Measurements from ENCODE around the gene MAST3. TPM values are rescaled to one million over a fixed set of nuclear protein-coding genes. Genes with fewer than 3 reads are reported as not detected.
A peak's percentile ranks its signal among the peaks of the same experiment; 100 is the strongest.

Gene MAST3
- total RNA-seq, 1 donor from 2014 or later = 4.6 TPM

DNA sequence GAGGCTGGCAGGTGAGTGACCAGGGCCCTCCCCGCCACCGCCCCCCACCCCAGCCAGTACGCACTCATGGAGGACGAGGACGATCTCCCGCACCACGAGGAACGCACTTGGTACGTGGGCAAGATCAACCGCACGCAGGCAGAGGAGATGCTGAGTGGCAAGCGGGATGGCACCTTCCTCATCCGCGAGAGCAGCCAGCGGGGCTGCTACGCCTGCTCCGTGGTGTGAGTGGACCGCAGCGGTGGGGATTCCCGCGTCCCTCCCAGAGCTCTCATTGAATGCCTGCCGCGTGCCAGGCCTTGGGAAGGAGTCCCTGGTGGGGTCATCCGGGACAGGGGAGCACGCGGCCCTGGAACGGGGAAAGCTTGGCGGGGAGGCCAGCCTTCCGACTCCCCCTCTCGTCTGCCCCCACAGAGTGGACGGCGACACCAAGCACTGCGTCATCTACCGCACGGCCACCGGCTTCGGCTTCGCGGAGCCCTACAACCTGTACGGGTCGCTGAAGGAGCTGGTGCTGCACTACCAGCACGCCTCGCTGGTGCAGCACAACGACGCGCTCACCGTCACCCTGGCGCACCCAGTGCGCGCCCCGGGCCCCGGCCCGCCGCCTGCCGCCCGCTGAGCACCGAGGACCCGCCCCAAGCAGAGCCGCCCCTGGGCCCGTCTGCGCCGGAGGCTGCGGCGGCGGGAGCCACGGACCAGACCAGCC, 71.2 kb downstream of the MAST3 start:
- DNase-seq = no peak
- intact Hi-C loops (cut with micrococcal nuclease) = no loop called here
- TF ChIP-seq, protein P1, sequence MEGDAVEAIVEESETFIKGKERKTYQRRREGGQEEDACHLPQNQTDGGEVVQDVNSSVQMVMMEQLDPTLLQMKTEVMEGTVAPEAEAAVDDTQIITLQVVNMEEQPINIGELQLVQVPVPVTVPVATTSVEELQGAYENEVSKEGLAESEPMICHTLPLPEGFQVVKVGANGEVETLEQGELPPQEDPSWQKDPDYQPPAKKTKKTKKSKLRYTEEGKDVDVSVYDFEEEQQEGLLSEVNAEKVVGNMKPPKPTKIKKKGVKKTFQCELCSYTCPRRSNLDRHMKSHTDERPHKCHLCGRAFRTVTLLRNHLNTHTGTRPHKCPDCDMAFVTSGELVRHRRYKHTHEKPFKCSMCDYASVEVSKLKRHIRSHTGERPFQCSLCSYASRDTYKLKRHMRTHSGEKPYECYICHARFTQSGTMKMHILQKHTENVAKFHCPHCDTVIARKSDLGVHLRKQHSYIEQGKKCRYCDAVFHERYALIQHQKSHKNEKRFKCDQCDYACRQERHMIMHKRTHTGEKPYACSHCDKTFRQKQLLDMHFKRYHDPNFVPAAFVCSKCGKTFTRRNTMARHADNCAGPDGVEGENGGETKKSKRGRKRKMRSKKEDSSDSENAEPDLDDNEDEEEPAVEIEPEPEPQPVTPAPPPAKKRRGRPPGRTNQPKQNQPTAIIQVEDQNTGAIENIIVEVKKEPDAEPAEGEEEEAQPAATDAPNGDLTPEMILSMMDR (IDR thresholded peaks at IDR 0.05; ENCODE audit: borderline replicate concordance) = no peak
- H3K9me3 ChIP-seq (replicated peaks) = no peaks in the 10 kb centered on the region
- H3K36me3 ChIP-seq = peaks cover 57% of the 10 kb centered on the region
- no peak overlapping the region for H3K4me3 ChIP-seq
- peaks cover 32% of the 10 kb centered on the region for H3K4me1 ChIP-seq
- no peaks in the 10 kb centered on the region for H3K27me3 ChIP-seq (ENCODE audit: low read depth)
- H3K27ac ChIP-seq (replicated peaks) = peak overlapping the region; percentile 72

DNA sequence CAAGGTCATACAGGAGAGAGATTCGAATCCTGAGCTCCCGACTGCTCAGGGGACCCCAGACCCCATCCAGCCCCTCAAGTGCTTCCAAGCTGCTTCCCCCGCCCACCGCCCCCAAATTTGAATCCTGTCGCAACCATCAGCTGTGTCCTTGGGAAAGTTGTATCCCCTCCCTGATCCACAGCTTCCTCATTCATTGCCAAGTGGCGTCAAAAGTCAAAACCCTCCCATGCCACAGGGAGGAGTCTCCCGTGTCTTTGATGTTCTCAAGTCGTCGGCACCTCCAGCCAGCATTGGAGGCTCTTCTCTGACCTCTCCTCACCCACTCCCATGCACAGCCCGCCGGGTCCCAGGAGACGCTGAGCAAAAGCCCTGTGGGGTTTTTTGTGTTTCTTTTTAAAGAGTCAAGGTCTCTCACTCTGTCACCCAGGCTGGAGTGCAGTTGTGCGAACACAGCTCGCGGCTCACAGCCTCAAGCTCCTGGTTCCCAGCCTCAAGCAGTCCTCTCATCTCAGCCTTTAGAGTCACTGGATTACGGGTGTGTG, 73.2 kb downstream of the MAST3 start:
- Histone ChIP-seq H3K9me3 (replicated peaks) (no peaks in the 10 kb centered on the region), H3K4me1 (peaks cover 47% of the 10 kb centered on the region), H3K4me3 (no peak overlapping the region), H3K27me3 (ENCODE audit: low read depth) (no peaks in the 10 kb centered on the region), H3K27ac (replicated peaks) (peak overlapping the region; percentile 72), H3K36me3 (peaks cover 38% of the 10 kb centered on the region)
- TF ChIP-seq, protein P1 (IDR thresholded peaks at IDR 0.05; ENCODE audit: borderline replicate concordance) = no peak
- DNase-seq = peak; percentile 27
- intact Hi-C loops (cut with micrococcal nuclease) = no loop called here

GRCh38 chr19:18171605-18172327, 74.2 kb downstream of the MAST3 start:
- H3K4me3 ChIP-seq = no peak overlapping the region
- H3K9me3 ChIP-seq (replicated peaks) = no peaks in the 10 kb centered on the region
- no peaks in the 10 kb centered on the region for H3K27me3 ChIP-seq (ENCODE audit: low read depth)
- H3K4me1 ChIP-seq = peaks cover 47% of the 10 kb centered on the region
- H3K36me3 ChIP-seq = peaks cover 28% of the 10 kb centered on the region
- DNase-seq = no peak
- intact Hi-C loops (cut with micrococcal nuclease) = no loop called here
- H3K27ac ChIP-seq (replicated peaks) = peak overlapping the region; percentile 72
- TF ChIP-seq, protein P1 (IDR thresholded peaks at IDR 0.05; ENCODE audit: borderline replicate concordance) = no peak

DNA sequence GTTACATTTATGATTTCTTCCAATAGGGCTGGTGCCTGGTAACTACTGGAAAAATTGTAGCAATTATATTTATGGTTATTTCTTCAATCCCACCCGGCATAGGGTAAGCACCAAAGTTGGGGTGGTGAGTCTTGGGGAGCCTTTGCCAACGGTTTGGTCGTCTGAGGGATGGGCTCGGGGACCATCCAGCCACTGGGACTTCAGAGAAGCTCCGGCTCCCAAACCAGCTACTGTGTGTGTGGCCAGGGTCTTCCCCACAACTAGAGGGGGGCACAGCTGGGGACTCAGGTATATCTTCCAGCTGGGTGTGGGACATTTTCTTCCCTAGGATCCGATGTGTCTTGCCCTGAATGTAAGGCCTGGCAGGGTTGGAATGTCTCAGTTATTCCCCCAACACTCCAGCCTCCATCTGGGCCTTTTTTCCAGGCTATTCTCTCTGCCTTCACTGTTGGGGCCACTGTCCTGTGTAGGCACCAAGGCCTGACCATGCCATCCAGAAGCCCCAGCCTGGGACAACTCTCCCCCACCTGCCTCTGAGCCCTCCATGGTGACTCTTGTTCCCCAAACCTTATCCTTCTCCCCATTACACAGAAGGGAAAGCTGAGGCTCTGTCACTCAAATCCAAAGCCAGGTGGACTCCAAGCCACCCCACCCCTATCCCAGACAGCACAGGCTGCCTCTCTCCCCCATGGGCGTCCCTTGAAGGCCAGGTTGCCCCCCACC, 74.9 kb downstream of the MAST3 start:
- H3K4me1 ChIP-seq = peaks cover 47% of the 10 kb centered on the region
- DNase-seq = no peak
- H3K36me3 ChIP-seq = peaks cover 20% of the 10 kb centered on the region
- peak overlapping the region; percentile 72 for H3K27ac ChIP-seq (replicated peaks)
- no peaks in the 10 kb centered on the region for H3K27me3 ChIP-seq (ENCODE audit: low read depth)
- no peak overlapping the region for H3K4me3 ChIP-seq
- intact Hi-C loops (cut with micrococcal nuclease) = no loop called here
- H3K9me3 ChIP-seq (replicated peaks) = no peaks in the 10 kb centered on the region
- TF ChIP-seq, protein P1 (IDR thresholded peaks at IDR 0.05; ENCODE audit: borderline replicate concordance) = no peak

- DNase-seq = peak; percentile 52
- Histone ChIP-seq H3K27me3 (ENCODE audit: low read depth) (no peaks in the 10 kb centered on the region), H3K27ac (replicated peaks) (peak overlapping the region; percentile 72), H3K4me3 (peak overlapping the region; percentile 83), H3K4me1 (peaks cover 47% of the 10 kb centered on the region), H3K36me3 (peaks cover 14% of the 10 kb centered on the region), H3K9me3 (replicated peaks) (no peaks in the 10 kb centered on the region)
- intact Hi-C loops (cut with micrococcal nuclease) = no loop called here
- TF ChIP-seq, protein P1 (IDR thresholded peaks at IDR 0.05; ENCODE audit: borderline replicate concordance) = no peak
Measured at GRCh38 chr19:18173054-18173571, 75.5 kb downstream of the MAST3 start.

Data from left ventricle myocardium inferior (tissue), 1 donor.